Nephron progenitor cell (in vitro differentiated cells): Measurements from ENCODE around the gene RALBP1.
A peak's percentile ranks its signal among the peaks of the same experiment; 100 is the strongest.

Experiments
- DNase-seq: peaks from one replicate; pipeline ENCODE4 v3.0.0; 2021
- H3K27ac Mint-ChIP-seq: 2 replicates; pipeline ENCODE4 v1.8.0; 2021; ENCODE audit warnings: mild to moderate bottlenecking, moderate library complexity, mixed read lengths
- H3K27me3 Mint-ChIP-seq: 2 replicates; pipeline ENCODE4 v1.8.0; 2021; ENCODE audit warnings: mild to moderate bottlenecking, low read depth, mixed read lengths; ENCODE audit not compliant: poor library complexity
- H3K36me3 Mint-ChIP-seq: 2 replicates; pipeline ENCODE4 v1.8.0; 2021; ENCODE audit warnings: low read depth, mixed read lengths
- H3K4me1 Mint-ChIP-seq: 2 replicates; pipeline ENCODE4 v1.8.0; 2021; ENCODE audit warnings: mixed read lengths
- H3K4me3 Mint-ChIP-seq: 2 replicates; pipeline ENCODE4 v1.8.0; 2021; ENCODE audit warnings: mild to moderate bottlenecking, moderate library complexity, mixed read lengths
- H3K9me3 Mint-ChIP-seq: 2 replicates; pipeline ENCODE4 v1.8.0; 2021; ENCODE audit warnings: mild to moderate bottlenecking, moderate library complexity, mixed read lengths
- TF ChIP-seq, protein P1 (sequence below): fragments of 200-600 bp; sonication (generic); IDR thresholded peaks from 2 replicates; pipeline ENCODE4 v1.5.0; 2021; ENCODE audit warnings: antibody characterized with exemption

The RALBP1 gene

DNA sequence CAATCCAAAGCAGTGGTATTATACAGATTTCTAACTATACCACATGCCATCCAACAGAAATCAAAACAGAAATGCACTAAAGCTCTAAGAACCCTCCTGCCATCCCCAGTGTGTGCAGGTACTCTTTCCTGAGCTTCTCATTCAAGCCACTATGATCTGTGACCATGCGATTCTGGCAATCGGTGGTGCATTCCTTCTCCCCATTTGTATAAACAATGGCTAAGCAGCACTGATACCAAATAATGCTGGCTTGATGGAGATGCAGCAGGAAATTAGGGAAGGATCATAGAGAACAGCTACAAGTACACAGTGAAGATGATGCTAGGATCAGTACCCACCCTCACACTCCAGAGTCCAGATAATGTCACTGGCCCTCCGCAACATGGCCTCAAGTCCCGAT is 87.3 kb downstream of the RALBP1 start:
- no peak overlapping the region for H3K4me3 Mint-ChIP-seq
- peaks cover 11% of the 10 kb centered on the region for H3K4me1 Mint-ChIP-seq
- TF ChIP-seq, protein P1, sequence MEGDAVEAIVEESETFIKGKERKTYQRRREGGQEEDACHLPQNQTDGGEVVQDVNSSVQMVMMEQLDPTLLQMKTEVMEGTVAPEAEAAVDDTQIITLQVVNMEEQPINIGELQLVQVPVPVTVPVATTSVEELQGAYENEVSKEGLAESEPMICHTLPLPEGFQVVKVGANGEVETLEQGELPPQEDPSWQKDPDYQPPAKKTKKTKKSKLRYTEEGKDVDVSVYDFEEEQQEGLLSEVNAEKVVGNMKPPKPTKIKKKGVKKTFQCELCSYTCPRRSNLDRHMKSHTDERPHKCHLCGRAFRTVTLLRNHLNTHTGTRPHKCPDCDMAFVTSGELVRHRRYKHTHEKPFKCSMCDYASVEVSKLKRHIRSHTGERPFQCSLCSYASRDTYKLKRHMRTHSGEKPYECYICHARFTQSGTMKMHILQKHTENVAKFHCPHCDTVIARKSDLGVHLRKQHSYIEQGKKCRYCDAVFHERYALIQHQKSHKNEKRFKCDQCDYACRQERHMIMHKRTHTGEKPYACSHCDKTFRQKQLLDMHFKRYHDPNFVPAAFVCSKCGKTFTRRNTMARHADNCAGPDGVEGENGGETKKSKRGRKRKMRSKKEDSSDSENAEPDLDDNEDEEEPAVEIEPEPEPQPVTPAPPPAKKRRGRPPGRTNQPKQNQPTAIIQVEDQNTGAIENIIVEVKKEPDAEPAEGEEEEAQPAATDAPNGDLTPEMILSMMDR: no peak
- H3K27me3 Mint-ChIP-seq: peaks cover 5% of the 10 kb centered on the region
- DNase-seq: no peak
- H3K9me3 Mint-ChIP-seq: no peaks in the 10 kb centered on the region
- peak overlapping the region; percentile 65 for H3K27ac Mint-ChIP-seq
- H3K36me3 Mint-ChIP-seq: peaks cover 76% of the 10 kb centered on the region

DNA sequence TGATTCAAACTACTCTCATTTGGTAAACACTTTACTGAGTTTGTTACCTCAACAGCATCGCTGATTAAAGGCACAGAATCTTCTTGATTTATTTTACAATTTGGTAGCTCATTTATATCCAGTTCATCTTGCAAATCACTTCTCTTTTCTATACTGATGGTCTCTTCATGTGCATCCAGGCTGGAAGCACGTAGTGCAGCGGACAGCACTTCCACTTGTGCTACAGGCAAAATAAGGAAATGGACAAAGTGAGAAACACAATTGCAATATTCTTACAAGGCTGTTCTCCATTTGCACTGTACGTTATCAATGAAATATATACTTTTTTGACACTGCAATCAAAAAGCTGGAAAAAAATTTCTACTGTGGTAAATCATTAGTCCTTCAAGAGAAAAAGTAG is 88.0 kb downstream of the RALBP1 start:
- TF ChIP-seq, protein P1: no peak
- Mint-ChIP-seq H3K36me3 (peaks cover 71% of the 10 kb centered on the region), H3K4me1 (peaks cover 11% of the 10 kb centered on the region), H3K4me3 (no peak overlapping the region), H3K9me3 (no peaks in the 10 kb centered on the region), H3K27ac (no peak overlapping the region), H3K27me3 (peaks cover 5% of the 10 kb centered on the region)
- DNase-seq: no peak

DNA sequence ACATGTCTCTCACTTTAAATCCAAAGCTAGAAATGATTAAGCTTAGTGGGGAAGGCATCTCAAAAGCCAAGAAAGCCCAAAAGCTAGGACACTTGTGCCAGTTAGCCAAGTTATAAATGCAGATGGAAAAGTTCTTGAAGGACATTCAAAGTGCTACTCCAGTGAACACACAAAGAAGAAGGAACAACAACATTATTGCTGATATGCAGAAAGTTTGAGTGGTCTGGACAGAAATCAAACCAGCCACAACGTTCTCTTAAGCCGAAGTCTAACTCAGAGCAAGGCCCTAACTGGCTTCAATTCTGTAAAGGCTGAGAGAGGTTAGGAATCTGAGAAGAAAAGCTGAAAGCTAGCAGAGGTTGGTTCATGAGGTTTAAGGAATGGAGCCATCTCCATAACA is 90.1 kb downstream of the RALBP1 start:
- H3K9me3 Mint-ChIP-seq: no peaks in the 10 kb centered on the region
- TF ChIP-seq, protein P1: no peak
- H3K36me3 Mint-ChIP-seq: peaks cover 67% of the 10 kb centered on the region
- H3K27ac Mint-ChIP-seq: peak overlapping the region; percentile 5
- DNase-seq: no peak
- H3K4me1 Mint-ChIP-seq: no peaks in the 10 kb centered on the region
- no peak overlapping the region for H3K4me3 Mint-ChIP-seq
- no peaks in the 10 kb centered on the region for H3K27me3 Mint-ChIP-seq

DNA sequence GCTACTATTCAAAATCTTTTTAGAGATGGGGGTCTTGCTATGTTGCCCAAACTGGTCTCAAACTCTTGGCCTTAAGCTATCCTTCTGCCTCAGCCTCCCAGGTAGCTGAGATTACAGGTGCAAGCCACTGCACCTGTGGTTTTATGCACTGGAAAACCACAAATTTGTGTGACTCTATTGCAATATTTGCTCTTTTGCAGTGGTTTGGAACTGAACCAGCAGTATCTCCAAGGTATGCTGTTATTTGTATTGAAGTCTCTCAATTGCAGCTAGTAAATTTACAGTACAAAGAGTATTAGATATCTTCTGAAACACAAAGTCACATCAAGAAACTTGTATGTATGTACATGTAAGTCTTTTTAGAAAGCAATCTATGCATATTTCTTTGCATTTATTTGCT is 92.9 kb downstream of the RALBP1 start:
- no peak overlapping the region for H3K4me3 Mint-ChIP-seq
- DNase-seq: no peak
- peaks cover 60% of the 10 kb centered on the region for H3K36me3 Mint-ChIP-seq
- H3K4me1 Mint-ChIP-seq: no peaks in the 10 kb centered on the region
- no peaks in the 10 kb centered on the region for H3K9me3 Mint-ChIP-seq
- H3K27ac Mint-ChIP-seq: no peak overlapping the region
- TF ChIP-seq, protein P1: no peak
- no peaks in the 10 kb centered on the region for H3K27me3 Mint-ChIP-seq

DNA sequence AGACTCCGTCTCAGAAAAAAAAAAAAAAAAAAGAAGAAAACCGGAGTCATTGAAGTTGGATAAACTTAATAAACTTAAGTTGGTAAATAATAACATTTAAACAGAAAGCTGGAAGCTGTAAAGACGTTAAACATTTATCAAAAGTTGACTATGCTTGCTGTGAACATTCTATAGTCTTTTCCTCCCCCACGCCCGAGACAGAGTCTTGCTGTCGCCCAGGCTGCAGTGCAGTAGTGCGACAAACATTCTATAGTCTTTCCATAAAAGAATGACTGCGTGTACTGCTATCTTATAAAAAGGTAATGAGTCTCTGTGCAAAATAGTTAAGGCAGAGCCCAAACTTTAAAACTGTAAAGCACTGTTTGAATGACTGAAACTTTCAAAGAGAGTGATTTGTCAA is 93.9 kb downstream of the RALBP1 start:
- no peak for DNase-seq
- Mint-ChIP-seq H3K36me3 (peaks cover 50% of the 10 kb centered on the region), H3K27me3 (no peaks in the 10 kb centered on the region), H3K4me3 (no peak overlapping the region), H3K27ac (no peak overlapping the region), H3K4me1 (no peaks in the 10 kb centered on the region), H3K9me3 (no peaks in the 10 kb centered on the region)
- TF ChIP-seq, protein P1: no peak

DNA sequence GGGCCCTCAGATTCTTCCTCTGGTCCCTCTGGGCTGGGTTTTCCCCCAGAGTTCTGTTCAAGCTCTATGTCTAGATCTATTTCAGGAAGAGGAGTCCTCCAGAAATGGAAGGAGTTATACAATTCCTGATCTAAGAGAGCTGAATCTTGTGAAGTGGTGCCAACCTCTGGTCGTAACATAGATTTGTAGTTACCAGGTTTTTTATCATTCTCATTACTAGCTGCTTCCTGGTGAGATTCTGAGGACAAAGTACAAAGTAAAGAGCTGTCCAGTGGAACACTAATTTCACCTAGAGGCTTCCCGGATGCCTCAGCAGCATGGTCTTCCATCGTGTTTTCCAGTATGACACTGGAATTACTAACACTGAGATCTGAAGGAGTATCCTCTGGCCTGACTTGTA is 94.9 kb downstream of the RALBP1 start:
- Mint-ChIP-seq H3K27ac (no peak overlapping the region), H3K36me3 (peaks cover 56% of the 10 kb centered on the region), H3K4me1 (no peaks in the 10 kb centered on the region), H3K27me3 (no peaks in the 10 kb centered on the region), H3K9me3 (no peaks in the 10 kb centered on the region), H3K4me3 (no peak overlapping the region)
- no peak for DNase-seq
- TF ChIP-seq, protein P1: no peak
